ENCODE measurements around the gene MBNL2. TPM values are rescaled to one million over a fixed set of nuclear protein-coding genes. Genes with fewer than 3 reads are reported as not detected.

Gene MBNL2
- total RNA-seq, 1 donor from 2014 or later, result 50.4 TPM

DNA sequence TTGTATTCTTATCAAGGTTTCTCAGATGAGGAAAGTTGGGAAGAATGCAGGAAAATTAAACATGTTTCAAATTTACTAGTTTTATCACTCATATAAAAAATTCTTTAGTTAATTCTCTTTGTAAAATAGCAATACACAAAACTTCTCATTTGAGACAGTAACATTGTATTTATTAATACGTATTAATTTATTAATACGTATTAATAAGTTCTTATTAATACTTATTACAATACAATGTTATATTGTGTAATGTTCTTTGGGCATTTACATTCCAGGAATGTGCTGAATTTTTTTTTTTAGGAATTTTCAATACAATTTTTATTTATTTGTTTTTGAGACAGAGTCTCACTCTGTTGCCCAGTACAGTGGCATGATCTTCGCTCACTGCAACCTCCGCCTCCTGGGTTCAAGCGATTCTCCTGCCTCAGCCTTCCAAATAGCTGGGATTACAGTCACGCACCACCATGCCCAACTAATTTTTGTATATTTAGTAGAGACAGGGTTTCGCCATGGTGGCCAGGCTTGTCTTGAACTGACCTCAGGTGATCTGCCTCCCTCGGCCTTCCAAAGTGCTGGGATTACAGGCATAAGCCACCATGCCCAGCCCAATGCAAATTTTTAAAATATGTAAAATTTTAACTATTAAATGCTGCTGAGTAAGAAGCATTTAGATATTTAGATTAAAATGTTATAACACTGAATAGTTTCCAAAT is 31.6 kb downstream of the MBNL2 start:
- DNase-seq (ENCODE audit: low read depth, low spot score), result no peak

DNA sequence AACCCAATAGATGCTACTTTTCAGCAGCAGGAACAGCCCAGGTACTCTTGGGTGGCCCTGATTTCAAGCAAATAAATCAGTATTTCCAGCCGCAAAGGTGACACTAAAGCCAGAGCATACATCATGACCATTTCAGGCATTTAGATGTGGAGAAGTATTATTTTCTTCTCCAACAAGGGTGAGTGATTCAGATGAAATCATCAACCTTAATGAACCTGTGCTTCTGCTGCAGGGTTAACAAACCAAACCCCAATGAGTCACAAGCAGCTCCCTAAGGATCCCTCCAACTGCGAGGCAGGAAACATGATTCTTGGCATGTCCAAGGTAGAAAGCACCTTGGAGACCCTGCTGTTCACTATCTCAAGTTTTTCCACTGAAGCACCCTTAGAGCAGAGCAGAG is 32.7 kb downstream of the MBNL2 start:
- DNase-seq (ENCODE audit: low read depth, low spot score), result no peak

DNA sequence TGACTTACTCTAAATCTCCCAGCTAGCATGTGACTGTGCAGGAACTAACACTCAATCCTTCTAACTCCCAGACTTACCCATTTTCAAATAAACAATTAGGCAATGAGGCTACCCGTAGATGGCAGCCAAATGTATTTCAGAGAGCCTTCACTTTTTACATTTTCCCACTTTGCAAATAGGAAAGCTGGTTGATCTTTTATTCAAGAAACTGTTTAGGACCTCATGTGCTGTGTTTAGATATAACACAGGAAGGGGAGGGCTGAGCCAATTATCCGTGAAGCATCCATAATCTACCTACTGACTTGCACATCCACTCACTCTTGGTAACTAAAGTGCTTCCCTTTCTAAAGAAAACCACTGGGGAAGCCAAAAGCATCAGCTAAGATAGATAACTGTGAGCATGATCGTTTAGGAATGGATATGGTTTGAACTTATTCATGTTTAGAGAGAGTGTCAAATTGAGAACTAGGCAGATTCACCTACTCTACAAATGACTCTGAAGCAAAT is 33.4 kb downstream of the MBNL2 start:
- no peak for DNase-seq (ENCODE audit: low read depth, low spot score)

DNA sequence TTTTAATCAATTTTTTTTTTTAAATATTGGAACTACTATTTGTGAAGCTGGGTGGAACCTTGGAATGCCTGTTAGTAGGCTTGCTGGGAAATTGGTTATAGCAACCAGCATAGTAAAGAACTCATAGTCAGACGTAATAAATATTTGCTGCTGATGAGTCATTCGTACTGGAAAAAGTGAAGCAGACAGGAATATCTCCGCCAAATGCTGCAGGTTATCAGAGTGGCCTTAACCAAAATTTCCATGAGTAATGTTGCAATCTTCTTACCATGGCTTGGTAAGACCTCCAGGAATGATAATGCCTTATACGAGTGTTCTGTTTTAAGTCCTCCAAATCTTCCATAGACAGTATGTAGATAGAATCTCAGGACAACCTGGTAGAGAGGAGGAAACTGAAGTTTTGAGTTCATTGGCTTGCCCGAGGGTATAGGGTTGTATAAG is 34.2 kb downstream of the MBNL2 start:
- peak; percentile 94 for DNase-seq (ENCODE audit: low read depth, low spot score)

DNA sequence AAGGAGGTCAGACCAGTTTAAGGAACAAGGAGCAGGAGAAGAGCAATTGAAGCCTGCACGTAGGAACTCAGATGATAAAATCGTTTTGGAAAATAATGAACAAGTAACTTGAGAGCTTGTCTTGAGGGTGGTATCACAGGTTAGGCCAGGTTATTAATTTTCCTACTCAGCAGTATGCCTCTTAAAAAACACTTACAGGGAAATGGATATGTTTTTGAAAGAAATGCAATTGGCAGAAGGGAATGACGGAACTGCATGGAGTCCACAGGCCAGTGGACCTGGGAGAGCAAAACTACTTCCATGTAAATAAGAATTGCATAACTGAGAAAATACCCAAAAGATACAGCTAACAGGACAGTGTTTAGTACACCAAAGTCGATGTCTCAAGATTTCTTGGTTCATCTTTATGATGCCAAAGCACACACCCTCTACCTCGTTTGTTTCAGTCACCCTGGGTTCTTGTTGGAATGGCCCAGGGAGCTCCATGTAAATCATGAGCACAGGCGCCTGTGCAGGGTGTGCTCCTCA is 35.2 kb downstream of the MBNL2 start:
- no peak for DNase-seq (ENCODE audit: low read depth, low spot score)

DNA sequence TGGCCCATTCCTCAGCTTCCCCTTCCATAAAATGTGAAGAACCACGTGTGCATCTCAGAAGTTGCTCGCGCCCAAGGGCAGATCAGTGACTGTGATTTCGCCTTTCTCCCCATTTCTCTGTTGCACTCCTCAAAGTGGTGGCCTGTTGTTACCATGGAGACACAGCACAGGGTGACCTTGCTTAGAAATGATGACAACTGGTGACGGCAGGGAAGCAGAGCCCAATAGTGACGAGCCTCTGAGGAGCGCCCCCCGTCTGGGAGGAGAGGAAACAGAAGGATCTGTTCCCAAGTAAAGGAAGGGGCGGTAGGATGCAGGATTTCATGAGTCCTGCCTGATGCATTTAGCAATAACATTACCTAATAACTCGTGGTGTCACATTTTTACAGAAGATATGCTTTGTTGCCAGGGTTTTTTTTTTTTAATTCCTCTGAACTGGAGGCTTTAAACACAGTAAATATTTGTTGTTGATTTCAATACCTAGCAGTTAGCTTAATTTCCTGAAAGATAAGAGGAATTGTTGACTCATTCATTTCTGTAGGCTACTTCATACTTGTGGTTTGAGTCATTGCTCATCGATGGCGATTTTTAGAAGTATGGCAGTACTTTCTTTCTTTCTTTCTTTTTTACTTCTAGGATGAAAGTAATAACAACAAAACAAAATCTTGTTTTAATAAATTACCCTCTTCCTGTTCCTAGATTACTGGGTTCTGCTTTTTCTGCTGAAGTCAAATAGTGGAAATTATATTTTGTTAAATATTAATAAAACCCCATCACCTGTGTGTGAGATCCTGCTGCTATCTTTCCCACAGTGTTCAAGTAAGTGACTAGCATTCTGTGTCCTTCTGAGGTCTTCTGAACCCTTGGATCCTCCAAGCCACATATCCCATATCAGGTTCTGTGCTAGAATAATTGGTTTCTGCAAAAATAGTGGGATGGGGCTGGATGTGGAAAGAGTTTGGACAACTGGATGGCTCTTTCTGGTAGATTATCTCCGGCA is 36.0 kb downstream of the MBNL2 start:
- peak; percentile 99 for DNase-seq (ENCODE audit: low read depth, low spot score)

DNA sequence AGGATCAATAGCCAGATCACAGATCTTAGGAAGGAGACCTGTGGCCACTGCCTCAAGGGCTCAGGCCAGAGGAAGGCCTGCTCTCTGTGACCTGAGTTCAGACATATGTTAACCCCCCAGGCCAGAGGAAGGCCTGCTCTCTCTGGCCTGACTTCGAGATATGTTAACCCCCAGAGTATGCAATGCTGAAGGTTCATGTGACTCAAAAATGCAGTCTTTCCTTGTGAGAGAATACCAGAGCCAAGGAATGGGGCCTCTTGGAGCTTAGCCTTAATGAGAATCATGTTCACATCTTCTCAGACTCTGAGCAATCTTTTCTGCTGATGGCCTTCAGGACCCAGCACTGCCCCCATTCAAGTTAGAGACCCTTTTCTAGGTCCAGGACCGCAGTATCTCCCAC is 36.7 kb downstream of the MBNL2 start:
- DNase-seq (ENCODE audit: low read depth, low spot score), result no peak

DNA sequence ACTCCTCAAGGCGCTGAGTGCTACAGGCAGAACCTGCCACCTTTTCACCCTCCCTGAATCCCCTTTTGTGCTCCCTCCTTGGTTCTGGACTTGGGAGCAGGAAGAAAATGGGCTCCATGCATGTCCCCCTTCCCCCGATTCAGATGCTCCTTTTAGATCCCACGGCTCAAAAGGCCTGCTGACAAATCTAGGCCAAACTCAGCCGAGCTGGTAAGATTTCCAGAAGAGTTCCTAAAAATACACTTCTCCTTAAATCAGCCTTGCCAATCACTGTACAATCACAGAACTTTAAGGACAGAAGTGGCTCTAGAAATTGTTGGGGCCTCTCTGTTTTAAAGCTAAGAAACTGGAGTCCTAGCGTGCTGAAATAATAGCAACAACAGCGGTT is 37.3 kb downstream of the MBNL2 start:
- DNase-seq (ENCODE audit: low read depth, low spot score), result no peak

DNA sequence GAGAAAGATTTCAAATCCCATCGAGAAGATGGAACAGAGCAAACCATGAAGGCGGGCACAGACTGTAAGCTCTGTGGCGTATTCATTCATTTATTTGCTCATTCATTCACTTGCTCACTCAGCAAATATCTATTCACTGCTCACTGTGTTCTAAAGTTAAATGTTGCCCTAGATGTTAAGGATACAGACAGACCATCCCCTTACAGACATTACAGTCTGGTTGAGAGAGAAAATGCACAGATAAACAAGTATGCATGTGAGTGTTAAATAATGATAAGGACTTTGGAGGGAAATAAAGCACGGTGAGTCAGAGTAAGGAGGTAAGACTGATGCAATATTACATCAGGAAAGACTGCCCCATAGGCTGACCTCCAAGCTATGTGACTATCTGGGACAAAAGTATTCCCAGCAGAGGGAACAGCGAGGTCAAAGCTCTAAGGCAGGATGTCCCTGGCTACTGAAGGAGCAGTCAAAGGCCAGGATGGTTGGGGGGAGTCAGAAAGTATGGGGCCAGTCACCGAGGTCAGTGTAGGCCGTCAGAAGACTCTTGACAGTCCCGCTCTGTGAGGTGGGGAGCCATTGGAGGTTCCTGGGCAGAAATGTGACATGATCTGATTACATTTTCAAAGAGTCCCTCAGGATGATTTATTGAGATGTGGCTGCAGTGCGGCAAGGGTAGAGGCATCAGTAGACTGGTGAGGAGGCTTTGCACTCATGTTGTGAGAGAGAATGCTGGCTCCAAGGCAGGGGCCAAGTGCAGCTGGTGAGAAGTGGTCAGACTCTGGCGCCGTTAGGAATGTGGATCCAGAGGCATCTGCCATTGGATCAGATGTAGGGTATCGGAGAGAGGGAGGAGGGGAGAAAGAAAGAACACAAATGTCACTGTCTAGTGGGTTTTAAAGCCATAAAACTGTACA is 37.9 kb downstream of the MBNL2 start:
- DNase-seq (ENCODE audit: low read depth, low spot score), result peak; percentile 74

DNA sequence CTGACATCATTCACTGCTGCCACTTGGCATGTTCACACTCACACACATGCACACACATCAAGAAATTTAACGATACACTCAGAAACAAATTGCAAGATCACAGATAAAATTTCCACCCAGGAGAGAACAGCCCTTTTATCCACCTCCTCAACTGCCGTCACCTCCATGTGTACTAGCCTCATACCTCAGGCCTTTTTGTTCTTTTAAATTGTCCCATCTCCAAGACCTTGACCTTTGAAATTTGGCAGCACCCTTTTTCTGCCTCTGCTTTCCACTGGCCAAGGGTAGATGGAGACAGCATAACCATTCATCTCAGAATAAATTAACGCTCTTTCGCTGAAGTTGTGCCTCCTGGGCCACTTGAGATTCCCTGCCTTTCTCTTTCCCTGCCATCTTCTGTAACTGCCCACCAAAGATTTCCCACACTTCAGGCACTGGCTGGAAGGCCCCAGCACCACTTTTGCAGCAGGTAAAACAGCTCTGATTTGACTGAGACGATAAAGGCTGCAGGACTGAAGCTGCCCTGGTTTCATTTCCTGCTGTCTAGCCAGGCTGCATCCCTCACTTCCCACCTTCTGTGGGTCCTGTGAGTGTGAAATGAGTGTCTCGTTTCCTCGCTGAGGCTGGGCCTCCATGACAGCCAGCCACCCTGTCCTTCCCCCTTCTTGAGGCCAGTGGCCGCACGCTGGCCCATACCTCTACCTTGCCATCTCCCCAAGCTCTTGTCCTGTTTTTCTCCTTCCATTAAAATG is 39.3 kb downstream of the MBNL2 start:
- no peak for DNase-seq (ENCODE audit: low read depth, low spot score)

DNA sequence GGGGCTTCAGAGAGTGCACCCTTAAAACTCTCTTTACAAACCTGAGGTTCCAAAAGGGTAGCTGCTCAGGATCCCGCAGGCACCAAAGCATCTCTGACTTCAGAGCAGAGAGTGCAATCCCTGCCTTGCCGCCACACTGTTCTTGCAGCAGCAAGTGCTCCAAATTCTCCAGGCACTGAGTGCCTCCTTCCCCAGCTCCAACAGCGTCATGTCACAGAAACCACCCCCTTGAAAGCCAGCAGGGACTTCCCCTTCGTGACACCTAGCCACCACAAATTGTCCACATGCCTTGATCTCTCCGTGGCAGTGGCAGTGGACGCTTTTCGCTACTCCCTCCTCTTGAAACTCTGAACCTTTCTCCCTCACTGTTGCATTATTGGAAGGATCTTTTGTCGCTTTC is 39.9 kb downstream of the MBNL2 start:
- DNase-seq (ENCODE audit: low read depth, low spot score), result no peak

DNA sequence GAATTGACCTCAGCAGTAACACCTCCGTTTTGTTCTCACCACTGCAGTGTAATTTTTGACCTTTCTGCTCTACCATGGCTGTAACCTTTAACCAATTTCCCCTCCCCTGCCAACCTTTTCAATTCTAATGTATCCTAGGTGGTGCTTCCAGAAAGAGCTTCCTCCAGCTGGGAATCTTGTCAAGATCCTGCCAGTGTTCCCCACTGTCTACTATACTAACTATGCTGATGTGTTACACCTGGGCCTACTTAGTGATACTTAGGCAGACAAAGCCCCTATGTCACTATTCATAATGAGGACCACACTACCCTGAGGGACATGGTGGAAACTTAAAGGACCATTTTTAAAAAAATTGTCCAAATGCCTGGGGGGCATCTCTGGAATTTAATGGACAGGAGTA is 41.0 kb downstream of the MBNL2 start:
- DNase-seq (ENCODE audit: low read depth, low spot score), result no peak

DNA sequence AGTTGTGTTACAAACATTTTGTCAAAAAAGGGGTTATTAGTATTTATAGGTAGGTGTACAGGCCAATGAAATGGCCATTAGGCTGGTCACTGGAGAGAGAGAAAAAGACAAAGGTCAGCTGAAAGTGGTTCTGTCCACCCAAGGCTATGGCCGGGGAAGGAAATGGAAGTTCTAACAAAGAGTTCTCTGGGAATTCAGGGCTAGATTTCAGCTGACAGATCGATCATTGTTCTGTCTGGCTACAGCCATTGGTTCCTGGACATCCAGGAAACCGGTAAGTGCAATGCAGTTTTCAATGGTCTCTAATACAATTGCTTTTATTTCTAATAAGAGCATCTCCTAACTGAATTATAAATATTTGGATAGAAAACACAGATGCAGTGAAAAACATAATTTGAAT is 42.5 kb downstream of the MBNL2 start:
- DNase-seq (ENCODE audit: low read depth, low spot score), result no peak

DNA sequence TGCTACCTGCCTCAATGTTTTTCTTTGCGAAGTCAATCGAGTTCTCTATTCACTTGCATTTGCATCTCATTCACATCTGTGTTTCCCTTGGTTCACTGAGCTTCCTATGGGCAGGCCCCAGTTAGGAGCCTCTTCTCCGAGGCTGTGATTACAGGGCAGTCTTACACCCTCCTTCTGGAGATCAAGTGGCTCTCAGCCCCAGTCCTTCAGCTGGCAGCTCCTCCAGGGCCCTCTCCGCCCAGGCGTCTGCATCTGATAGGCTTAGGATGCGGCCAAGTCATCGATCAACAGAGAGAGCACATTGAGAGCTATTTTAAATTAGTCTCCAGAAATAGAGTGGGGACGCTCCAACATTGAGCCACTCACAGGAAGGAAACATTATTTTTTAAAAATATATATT is 44.2 kb downstream of the MBNL2 start:
- DNase-seq (ENCODE audit: low read depth, low spot score), result no peak

DNA sequence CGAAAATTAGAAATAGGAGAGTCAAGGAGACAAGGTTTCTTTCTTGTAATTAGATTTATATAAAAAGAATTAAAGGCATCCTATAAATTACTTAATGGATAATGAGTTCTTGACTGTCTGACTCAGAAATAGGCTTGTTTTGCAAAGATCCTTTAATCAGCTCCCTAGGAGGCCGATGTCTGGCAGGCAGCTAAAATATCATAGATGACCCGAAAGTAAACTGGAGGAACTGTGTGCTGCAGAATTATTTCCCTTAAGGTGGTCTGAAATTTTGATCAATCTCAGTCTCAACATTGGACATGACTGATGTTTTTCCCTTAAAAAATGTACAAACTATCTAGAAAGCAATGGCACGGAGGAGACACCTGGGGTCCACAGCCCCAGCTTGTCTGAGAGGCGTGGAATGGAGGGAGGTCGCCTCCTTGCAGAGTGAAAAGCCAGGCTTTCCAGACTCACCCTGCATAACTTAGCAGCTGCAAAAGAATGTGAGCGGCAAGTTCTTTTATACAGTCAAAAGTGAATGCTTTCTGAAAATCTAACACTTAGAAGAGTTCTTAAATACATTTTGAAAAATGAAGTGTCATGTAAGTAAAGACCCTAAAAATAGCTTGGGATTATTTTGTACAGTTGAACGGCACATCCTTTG is 44.8 kb downstream of the MBNL2 start:
- no peak for DNase-seq (ENCODE audit: low read depth, low spot score)

DNA sequence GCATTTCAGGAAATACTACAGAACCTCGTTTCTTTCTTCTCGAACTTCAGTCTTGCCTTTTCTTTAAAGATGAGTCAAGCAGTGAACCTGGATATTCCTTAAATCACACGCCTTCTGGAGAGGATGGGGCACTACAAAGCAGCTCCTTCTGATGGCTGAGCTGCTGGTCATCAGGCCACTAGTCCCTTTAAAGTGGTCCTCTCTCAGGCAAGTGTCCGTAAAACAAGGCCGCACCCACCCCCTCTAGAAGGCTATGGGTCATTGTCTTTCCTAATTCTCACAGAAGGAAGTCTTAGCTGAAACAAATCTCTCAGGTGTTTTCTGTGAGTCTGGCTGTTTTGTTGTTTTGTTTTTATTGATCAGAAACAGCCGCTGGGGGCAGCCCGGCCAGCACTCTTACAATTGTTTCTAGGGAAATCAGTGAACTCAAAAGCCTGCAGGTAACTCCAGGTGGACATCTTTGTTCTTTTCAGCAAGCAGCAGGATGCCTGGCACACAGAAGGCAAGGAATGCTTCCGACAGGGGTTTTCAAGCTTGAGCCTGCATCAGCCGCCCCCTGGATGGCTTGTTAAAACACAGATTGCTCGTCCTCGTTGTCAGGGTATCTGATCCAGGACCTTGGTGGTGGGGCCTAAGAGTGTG is 45.4 kb downstream of the MBNL2 start:
- DNase-seq (ENCODE audit: low read depth, low spot score), result no peak

DNA sequence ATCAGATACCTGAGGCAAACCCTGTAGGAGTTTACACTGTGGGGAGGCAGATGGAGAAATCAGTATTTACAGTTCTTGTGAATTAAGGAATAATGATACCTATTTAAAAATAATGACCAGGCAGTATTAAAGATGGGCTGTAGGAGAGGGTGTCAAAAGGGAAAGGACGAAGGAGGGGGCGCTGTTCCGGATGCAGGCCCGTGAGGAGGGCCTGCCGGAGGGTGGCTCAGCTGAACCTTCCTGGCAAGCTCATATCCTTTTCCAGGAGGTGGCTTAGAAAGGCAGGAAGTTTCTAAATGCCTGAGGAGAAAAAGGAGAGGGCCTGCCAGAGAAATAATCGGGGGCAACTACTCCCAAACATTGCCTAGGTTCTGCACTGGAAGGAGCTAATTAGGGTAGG is 46.6 kb downstream of the MBNL2 start:
- no peak for DNase-seq (ENCODE audit: low read depth, low spot score)

DNA sequence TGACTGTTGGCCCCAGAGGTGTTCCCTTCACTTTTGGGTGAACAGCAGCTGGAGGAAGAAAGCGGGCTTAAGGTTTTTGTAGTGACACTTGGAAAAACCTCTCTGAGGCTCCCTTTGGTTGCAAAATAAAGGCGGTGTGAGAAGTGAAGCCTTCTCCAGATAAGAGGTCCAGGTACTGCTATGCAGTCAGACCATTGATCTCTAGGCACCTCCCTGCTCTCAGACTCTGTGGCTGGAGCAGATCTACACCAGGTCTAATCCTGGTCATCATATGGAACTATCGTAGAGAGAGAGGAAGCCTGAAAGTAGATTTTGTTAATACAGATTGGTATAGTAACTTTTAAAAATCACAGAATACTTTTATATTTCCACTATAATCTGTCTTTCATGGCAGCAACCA is 47.5 kb downstream of the MBNL2 start:
- DNase-seq (ENCODE audit: low read depth, low spot score), result no peak

DNA sequence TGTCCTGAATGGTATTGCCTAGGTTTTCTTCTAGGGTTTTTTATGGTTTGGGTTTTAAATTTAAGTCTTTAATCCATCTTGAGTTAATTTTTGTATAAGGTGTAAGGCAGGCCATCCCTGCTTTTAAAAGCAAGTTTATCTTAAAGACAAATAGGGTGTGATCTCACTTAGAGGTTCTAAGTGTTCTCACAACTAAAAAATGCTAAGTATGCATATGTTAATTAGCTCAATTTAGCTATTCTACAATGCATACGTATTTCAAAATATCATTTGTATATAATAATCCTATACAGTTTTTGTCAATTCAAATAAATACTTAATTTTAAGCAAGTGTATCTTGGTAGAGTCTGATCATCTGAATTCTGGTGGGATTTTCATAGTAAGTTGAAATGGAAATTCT is 50.4 kb downstream of the MBNL2 start:
- no peak for DNase-seq (ENCODE audit: low read depth, low spot score)
